ENCODE results near the gene PPIP5K1.

The PPIP5K1 gene

GRCh38 chr15:43493703-43494472, 96.1 kb downstream of the PPIP5K1 start:
- no peak for DNase-seq (ENCODE audit: low read depth, low spot score)
- no peak overlapping the region for H3K4me3 ChIP-seq (ENCODE audit: low read depth, low read length)
- ChIA-PET POLR2A (interaction anchor here (2.3 kb wide), 1 partner anchor 17 kb away, joined by 16 read pairs; no protein-coding TSS in a partner anchor), CTCF (interaction anchor here (0.8 to 2.0 kb wide), 5 partner anchors 9 to 53 kb away, joined by 3 to 14 read pairs (median 4); no protein-coding TSS in a partner anchor)
- TF ChIP-seq CTCF (IDR thresholded peaks at IDR 0.05; ENCODE audit: insufficient read depth, low read length, missing control alignments) = no peak

GRCh38 chr15:43492673-43493601, 97.1 kb downstream of the PPIP5K1 start, which contains the start of gene TP53BP1:
Gene TP53BP1, minus strand, starts transcription at chr15:43493156. Its CDS starts 113 bp downstream, at chr15:43493043.
- H3K4me3 ChIP-seq (ENCODE audit: low read depth, low read length) = peak within 1 kb of the TSS; percentile 94
- ChIA-PET POLR2A (interaction anchor here (2.3 kb wide), 1 partner anchor 18 kb away, joined by 16 read pairs; no protein-coding TSS in a partner anchor), CTCF (interaction anchor here (1.2 to 2.0 kb wide), 3 partner anchors 13 to 22 kb away, joined by 3 to 14 read pairs (median 6); no protein-coding TSS in a partner anchor)
- no peak for TF ChIP-seq CTCF (IDR thresholded peaks at IDR 0.05; ENCODE audit: insufficient read depth, low read length, missing control alignments)
- peak; percentile 64 for DNase-seq (ENCODE audit: low read depth, low spot score)

GRCh38 chr15:43492266-43492665, 97.7 kb downstream of the PPIP5K1 start:
- POLR2A ChIA-PET = no interaction called here
- no peak for TF ChIP-seq CTCF (IDR thresholded peaks at IDR 0.05; ENCODE audit: insufficient read depth, low read length, missing control alignments)
- CTCF ChIA-PET = interaction anchor here (1.2 to 1.6 kb wide), 2 partner anchors 14 to 18 kb away, joined by 3 to 6 read pairs; no protein-coding TSS in a partner anchor
- peak overlapping the region; percentile 94 for H3K4me3 ChIP-seq (ENCODE audit: low read depth, low read length)
- no peak for DNase-seq (ENCODE audit: low read depth, low spot score)

- CTCF ChIA-PET = interaction anchor here (1.0 to 1.3 kb wide), 2 partner anchors 14 to 22 kb away, joined by 3 to 4 read pairs; no protein-coding TSS in a partner anchor
- POLR2A ChIA-PET = no interaction called here
- no peak for TF ChIP-seq CTCF (IDR thresholded peaks at IDR 0.05; ENCODE audit: insufficient read depth, low read length, missing control alignments)
- no peak for DNase-seq (ENCODE audit: low read depth, low spot score)
- no peak overlapping the region for H3K4me3 ChIP-seq (ENCODE audit: low read depth, low read length)
Measured at GRCh38 chr15:43489191-43489590, 100.8 kb downstream of the PPIP5K1 start.

GRCh38 chr15:43488790-43489189, 101.2 kb downstream of the PPIP5K1 start:
- no peak overlapping the region for H3K4me3 ChIP-seq (ENCODE audit: low read depth, low read length)
- no peak for TF ChIP-seq CTCF (IDR thresholded peaks at IDR 0.05; ENCODE audit: insufficient read depth, low read length, missing control alignments)
- POLR2A ChIA-PET = no interaction called here
- CTCF ChIA-PET = interaction anchor here (1.0 to 1.3 kb wide), 2 partner anchors 13 to 22 kb away, joined by 3 to 4 read pairs; no protein-coding TSS in a partner anchor
- DNase-seq (ENCODE audit: low read depth, low spot score) = no peak

Data from AG04449 (cell line).